Astrocyte (in vitro differentiated cells and primary cell): ENCODE data around the gene ELAVL2. TPM values are rescaled to one million over a fixed set of nuclear protein-coding genes. Genes with fewer than 3 reads are reported as not detected.

Experiments used
- DNase-seq: peaks from one replicate; pipeline ENCODE4 v3.0.0-alpha.2; 2010; ENCODE audit warnings: low read depth
- FAIRE-seq: peaks from 2 replicates; lab custom pipeline; 2011; peaks lifted over from hg19 to GRCh38; lab: Jason Lieb, UNC
- H2AFZ ChIP-seq: 2 replicates; pipeline ENCODE4 v1.6.0; 2012; ENCODE audit warnings: low read depth, low read length, inconsistent platforms
- H3K27ac ChIP-seq: 2 replicates; pipeline ENCODE4 v1.5.1; 2011; ENCODE audit warnings: low read depth, low read length, inconsistent platforms
- H3K27me3 ChIP-seq: 2 replicates; pipeline ENCODE4 v1.6.0; 2011; ENCODE audit warnings: low read length, inconsistent platforms; ENCODE audit not compliant: insufficient read depth
- H3K36me3 ChIP-seq: 2 replicates; pipeline ENCODE4 v1.5.1; 2011; ENCODE audit warnings: low read length, inconsistent platforms; ENCODE audit not compliant: insufficient read depth
- H3K4me1 ChIP-seq: 2 replicates; pipeline ENCODE4 v1.5.1; 2011; ENCODE audit warnings: low read length, inconsistent platforms; ENCODE audit not compliant: insufficient read depth
- H3K4me2 ChIP-seq: 2 replicates; pipeline ENCODE4 v1.6.0; 2012; ENCODE audit warnings: low read length, inconsistent platforms
- H3K4me3 ChIP-seq: 2 replicates; pipeline ENCODE4 v1.5.1; 2011; ENCODE audit warnings: low read depth, mild to moderate bottlenecking, low read length, inconsistent platforms; ENCODE audit not compliant: insufficient read depth
- H3K79me2 ChIP-seq: 2 replicates; pipeline ENCODE4 v1.6.0; 2012; ENCODE audit warnings: mild to moderate bottlenecking, low read length, inconsistent platforms; ENCODE audit not compliant: insufficient read depth
- H3K9ac ChIP-seq: 2 replicates; pipeline ENCODE4 v1.6.0; 2012; ENCODE audit warnings: mild to moderate bottlenecking, low read length, inconsistent platforms
- H3K9me3 ChIP-seq: 2 replicates; pipeline ENCODE4 v1.5.1; 2012; ENCODE audit warnings: low read depth, mild to moderate bottlenecking, low read length, inconsistent platforms; ENCODE audit not compliant: insufficient read depth
- H4K20me1 ChIP-seq: 2 replicates; pipeline ENCODE4 v1.6.0; 2012; ENCODE audit warnings: low read length, inconsistent platforms; ENCODE audit not compliant: insufficient read depth
- H3K27ac Mint-ChIP-seq: one replicate; pipeline ENCODE4 v1.8.0; 2021; ENCODE audit warnings: mild to moderate bottlenecking, mixed read lengths; ENCODE audit not compliant: unreplicated experiment
- H3K27me3 Mint-ChIP-seq: one replicate; pipeline ENCODE4 v1.8.0; 2021; ENCODE audit warnings: low read depth, mixed read lengths; ENCODE audit not compliant: unreplicated experiment
- H3K36me3 Mint-ChIP-seq: one replicate; pipeline ENCODE4 v1.8.0; 2021; ENCODE audit warnings: low read depth, mixed read lengths; ENCODE audit not compliant: unreplicated experiment
- H3K4me1 Mint-ChIP-seq: one replicate; pipeline ENCODE4 v1.8.0; 2021; ENCODE audit warnings: low read depth, mixed read lengths; ENCODE audit not compliant: unreplicated experiment
- H3K4me3 Mint-ChIP-seq: one replicate; pipeline ENCODE4 v1.8.0; 2021; ENCODE audit warnings: mild to moderate bottlenecking, moderate library complexity, mixed read lengths; ENCODE audit not compliant: unreplicated experiment
- H3K9me3 Mint-ChIP-seq: one replicate; pipeline ENCODE4 v1.8.0; 2021; ENCODE audit warnings: mild to moderate bottlenecking, mixed read lengths; ENCODE audit not compliant: unreplicated experiment
- CTCF ChIP-seq: IDR thresholded peaks from 2 replicates; pipeline ENCODE4 v1.5.1; 2011; ENCODE audit warnings: low read depth, mild to moderate bottlenecking, inconsistent platforms, low read length, moderate library complexity; ENCODE audit not compliant: insufficient read depth
- EZH2 ChIP-seq: IDR thresholded peaks from 2 replicates; pipeline ENCODE4 v1.6.1; 2012; ENCODE audit warnings: mild to moderate bottlenecking, low read length, inconsistent platforms; ENCODE audit not compliant: insufficient read depth
- total RNA-seq: library from RNA; stranded (reverse); gene quantifications from 2 replicates; pipeline ENCODE4 v1.2.1, GENCODE V29; 2021

The ELAVL2 gene
- total RNA-seq, 1 donor from 2014 or later: 22.2 TPM

- TF ChIP-seq CTCF (no peak), EZH2 (no peak)
- Mint-ChIP-seq H3K4me1 (no peaks in the 10 kb centered on the region), H3K27ac (no peak overlapping the region), H3K36me3 (no peaks in the 10 kb centered on the region), H3K4me3 (no peak overlapping the region), H3K9me3 (peaks cover 1% of the 10 kb centered on the region), H3K27me3 (no peaks in the 10 kb centered on the region)
- DNase-seq: no peak
- Histone ChIP-seq H3K4me1 (no peaks in the 10 kb centered on the region), H3K4me3 (no peak overlapping the region), H3K79me2 (no peaks in the 10 kb centered on the region), H3K27me3 (no peaks in the 10 kb centered on the region), H3K9ac (no peak overlapping the region), H3K27ac (no peak overlapping the region), H3K36me3 (no peaks in the 10 kb centered on the region), H3K9me3 (no peaks in the 10 kb centered on the region), H2AFZ (no peak overlapping the region), H3K4me2 (no peak overlapping the region), H4K20me1 (no peaks in the 10 kb centered on the region)
- no peak for FAIRE-seq
These were observed 26.5 kb downstream of the ELAVL2 start for GRCh38 chr9:23799521-23799920.

- TF ChIP-seq CTCF (no peak), EZH2 (no peak)
- Histone ChIP-seq H3K36me3 (no peaks in the 10 kb centered on the region), H3K27ac (no peak overlapping the region), H4K20me1 (no peaks in the 10 kb centered on the region), H3K4me3 (no peak overlapping the region), H3K4me1 (no peaks in the 10 kb centered on the region), H2AFZ (no peak overlapping the region), H3K9me3 (no peaks in the 10 kb centered on the region), H3K27me3 (no peaks in the 10 kb centered on the region), H3K4me2 (no peak overlapping the region), H3K9ac (no peak overlapping the region), H3K79me2 (no peaks in the 10 kb centered on the region)
- no peaks in the 10 kb centered on the region for H3K4me1 Mint-ChIP-seq
- DNase-seq (no peak), FAIRE-seq (no peak)
- H3K9me3 Mint-ChIP-seq: peaks cover 1% of the 10 kb centered on the region
- H3K27ac Mint-ChIP-seq: no peak overlapping the region
- no peaks in the 10 kb centered on the region for H3K36me3 Mint-ChIP-seq
- H3K4me3 Mint-ChIP-seq: no peak overlapping the region
- H3K27me3 Mint-ChIP-seq: no peaks in the 10 kb centered on the region
These were observed 27.7 kb downstream of the ELAVL2 start for GRCh38 chr9:23798325-23798724.

- Histone ChIP-seq H3K36me3 (no peaks in the 10 kb centered on the region), H3K4me1 (no peaks in the 10 kb centered on the region), H3K4me2 (no peak overlapping the region), H3K4me3 (no peak overlapping the region), H3K9me3 (no peaks in the 10 kb centered on the region), H3K9ac (no peak overlapping the region), H4K20me1 (no peaks in the 10 kb centered on the region), H3K27ac (no peak overlapping the region), H3K27me3 (no peaks in the 10 kb centered on the region), H2AFZ (no peak overlapping the region), H3K79me2 (no peaks in the 10 kb centered on the region)
- Mint-ChIP-seq H3K9me3 (peaks cover 1% of the 10 kb centered on the region), H3K4me1 (no peaks in the 10 kb centered on the region), H3K27me3 (no peaks in the 10 kb centered on the region), H3K36me3 (no peaks in the 10 kb centered on the region), H3K27ac (no peak overlapping the region), H3K4me3 (no peak overlapping the region)
- TF ChIP-seq CTCF: no peak
- no peak for TF ChIP-seq EZH2
- DNase-seq (no peak), FAIRE-seq (no peak)
These were observed 29.8 kb downstream of the ELAVL2 start for GRCh38 chr9:23796209-23796608.
